GM10847 (cell line): ENCODE results near the gene C1R.

Source experiments
- POLR2A ChIP-seq: IDR thresholded peaks from 2 replicates; pipeline ENCODE4 v1.6.1; 2011; ENCODE audit not compliant: insufficient read length; ENCODE audit errors: extremely low read depth

Gene C1R

GRCh38 chr12:7123806-7124522, 31.7 kb upstream of the C1R start:
- TF ChIP-seq POLR2A = no peak

- TF ChIP-seq POLR2A = no peak
These were observed 30.8 kb upstream of the C1R start for GRCh38 chr12:7122811-7123769.

- TF ChIP-seq POLR2A = no peak
These were observed 29.1 kb upstream of the C1R start for GRCh38 chr12:7121324-7121723.

- no peak for TF ChIP-seq POLR2A
These were observed 27.9 kb upstream of the C1R start for GRCh38 chr12:7120166-7120565.

- no peak for TF ChIP-seq POLR2A
These were observed 26.6 kb upstream of the C1R start for GRCh38 chr12:7118881-7119280.

GRCh38 chr12:7117670-7118069, 25.4 kb upstream of the C1R start:
- no peak for TF ChIP-seq POLR2A

- TF ChIP-seq POLR2A = no peak
These were observed 24.7 kb upstream of the C1R start for GRCh38 chr12:7116916-7117315.

- TF ChIP-seq POLR2A = no peak
These were observed 24.0 kb upstream of the C1R start for GRCh38 chr12:7116196-7116595.

- TF ChIP-seq POLR2A = no peak
These were observed 22.6 kb upstream of the C1R start for GRCh38 chr12:7114851-7115250.

- no peak for TF ChIP-seq POLR2A
These were observed 21.8 kb upstream of the C1R start for GRCh38 chr12:7114008-7114407.

- TF ChIP-seq POLR2A = no peak
These were observed 21.2 kb upstream of the C1R start for GRCh38 chr12:7113389-7113871.

GRCh38 chr12:7112041-7112440, 19.8 kb upstream of the C1R start:
- TF ChIP-seq POLR2A = no peak

GRCh38 chr12:7110661-7111060, 18.4 kb upstream of the C1R start:
- no peak for TF ChIP-seq POLR2A

GRCh38 chr12:7109572-7109920, 17.3 kb upstream of the C1R start:
- no peak for TF ChIP-seq POLR2A

- TF ChIP-seq POLR2A = no peak
These were observed 16.7 kb upstream of the C1R start, which contains the start of gene C1RL for GRCh38 chr12:7108796-7109571. Gene C1RL (minus strand): TSS chr12:7109214. CDS start chr12:7109180, 34 bp downstream.
